Lower lobe of right lung (tissue), 2 donors: Measurements from ENCODE around the gene GOLGA2. TPM values are rescaled to one million over a fixed set of nuclear protein-coding genes. Genes with fewer than 3 reads are reported as not detected.
A peak's percentile ranks its signal among the peaks of the same experiment; 100 is the strongest.

Experiments used
- ATAC-seq, 2 donors: fragments of 200-7000 bp; cut with Tn5 transposase; one replicate each; pipeline ENCODE4 v1.9.1; 2020 to 2022; ENCODE audit warnings: mild to moderate bottlenecking in 2 of 2, moderate library complexity in 2 of 2
- DNase-seq: peaks from one replicate; pipeline ENCODE4 v3.0.0-alpha.2; 2020
- H3K27ac ChIP-seq: fragments of 200-600 bp; one replicate; pipeline ENCODE4 v1.8.0; 2022
- H3K27me3 ChIP-seq: fragments of 200-600 bp; one replicate; pipeline ENCODE4 v1.8.0; 2022; ENCODE audit warnings: low read depth
- H3K36me3 ChIP-seq: fragments of 200-600 bp; one replicate; pipeline ENCODE4 v1.8.0; 2022; ENCODE audit warnings: mild to moderate bottlenecking
- H3K4me1 ChIP-seq: fragments of 200-600 bp; one replicate; pipeline ENCODE4 v1.8.0; 2022
- H3K4me3 ChIP-seq: fragments of 200-600 bp; one replicate; pipeline ENCODE4 v1.8.0; 2022; ENCODE audit warnings: mild to moderate bottlenecking
- H3K9me3 ChIP-seq: fragments of 200-600 bp; one replicate; pipeline ENCODE4 v1.8.0; 2022
- CTCF ChIP-seq: fragments of 200-600 bp; IDR thresholded peaks from one replicate; pipeline ENCODE4 v1.8.0; 2022; ENCODE audit warnings: antibody characterized with exemption, mild to moderate bottlenecking
- intact Hi-C: fragments of 100-400 bp; cut with DNase I; formaldehyde crosslinking; loops from one replicate; pipeline ENCODE4 v1.11.0; 2022
- microRNA-seq: library from miRNA; unstranded; fragments of <30 nt; microRNA quantifications from one replicate; pipeline ENCODE4 v1.2.0, GENCODE V29; 2020; ENCODE audit warnings: borderline number of aligned reads
- total RNA-seq: library from RNA; stranded (reverse); fragmentation: NEBNext Ultra II Directional; extraction: Animal tissue kit (Norgen Biotek cat#: 25700); gene quantifications from one replicate; pipeline ENCODE4 v1.2.1, GENCODE V29; 2021
- donor health status: DM: no; HTN: yes; CAD: no; lungs with severe emphysema.

The GOLGA2 gene
- total RNA-seq, 1 donor from 2014 or later = 82.7 TPM

GRCh38 chr9:128208386-128208785 lies 67.4 kb downstream of the GOLGA2 start:
- no peak for TF ChIP-seq CTCF
- no peaks in the 10 kb centered on the region for H3K36me3 ChIP-seq
- intact Hi-C loops = no loop called here
- no peak for DNase-seq
- no peak for ATAC-seq
- peaks cover 8% of the 10 kb centered on the region for H3K4me1 ChIP-seq
- no peaks in the 10 kb centered on the region for H3K9me3 ChIP-seq
- peaks cover 22% of the 10 kb centered on the region for H3K27me3 ChIP-seq
- no peak overlapping the region for H3K27ac ChIP-seq
- no peak overlapping the region for H3K4me3 ChIP-seq

GRCh38 chr9:128206916-128207910 lies 68.6 kb downstream of the GOLGA2 start:
- Histone ChIP-seq H3K9me3 (no peaks in the 10 kb centered on the region), H3K4me3 (no peak overlapping the region), H3K4me1 (peaks cover 10% of the 10 kb centered on the region), H3K36me3 (no peaks in the 10 kb centered on the region), H3K27ac (no peak overlapping the region), H3K27me3 (peaks cover 24% of the 10 kb centered on the region)
- no peak for TF ChIP-seq CTCF
- DNase-seq = no peak
- ATAC-seq = no peak
- intact Hi-C loops = no loop called here

DNA sequence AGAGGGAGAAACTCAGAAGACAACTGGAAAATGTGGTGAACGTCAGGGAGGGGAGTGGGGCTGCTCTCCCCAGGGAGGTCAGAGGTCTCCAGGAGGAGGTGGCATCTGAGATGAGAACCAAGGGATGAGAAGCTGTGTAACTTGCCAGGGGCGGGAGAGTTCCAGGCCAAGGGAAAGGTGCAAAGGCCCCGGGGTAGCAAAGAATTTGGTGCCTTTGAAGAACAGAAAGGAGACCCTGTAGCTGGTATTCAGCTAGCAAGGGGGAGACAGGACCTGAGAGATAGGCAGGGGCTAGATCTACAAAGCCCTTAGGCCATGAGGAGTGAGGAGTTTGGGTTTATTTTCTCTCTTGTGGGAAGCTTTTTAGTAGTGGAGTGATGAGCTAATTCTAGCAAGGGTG lies 69.3 kb downstream of the GOLGA2 start:
- no peak overlapping the region for H3K27ac ChIP-seq
- peaks cover 10% of the 10 kb centered on the region for H3K4me1 ChIP-seq
- DNase-seq (no peak), ATAC-seq (no peak)
- H3K36me3 ChIP-seq = no peaks in the 10 kb centered on the region
- TF ChIP-seq CTCF = no peak
- H3K9me3 ChIP-seq = no peaks in the 10 kb centered on the region
- intact Hi-C loops = no loop called here
- peaks cover 24% of the 10 kb centered on the region for H3K27me3 ChIP-seq
- no peak overlapping the region for H3K4me3 ChIP-seq

Small RNAs within 50 kb of the gene (microRNA-seq; reads per million reads assigned to microRNA genes)
- 450 reads per million, percentile 72 among the genes with 10 or more reads in this experiment for gene MIR199B
- not detected for gene MIR3154

Other genes with a start within 250 kb of the GOLGA2 start
- 11.3 TPM for gene NAIF1, start 208.7 kb downstream of the GOLGA2 start, total RNA-seq
- gene SLC25A25, start 207.8 kb downstream of the GOLGA2 start, total RNA-seq = 27.3 TPM
- gene PTGES2, start 148.3 kb downstream of the GOLGA2 start, total RNA-seq = 30.6 TPM
- 83.4 TPM for gene LCN2, start 126.6 kb downstream of the GOLGA2 start, total RNA-seq
- 47.9 TPM for gene BBLN, start 115.7 kb downstream of the GOLGA2 start, total RNA-seq
- 98.5 TPM for gene CIZ1, start 84.4 kb downstream of the GOLGA2 start, total RNA-seq
- 8.8 TPM for gene DNM1, start 72.6 kb downstream of the GOLGA2 start, total RNA-seq
- gene SWI5, start 269 bp upstream of the GOLGA2 start, total RNA-seq = 19.1 TPM
- 18.1 TPM for gene TRUB2, start 46.4 kb upstream of the GOLGA2 start, total RNA-seq
- gene COQ4, start 46.8 kb upstream of the GOLGA2 start, total RNA-seq = 35.9 TPM
- 19.5 TPM for gene SLC27A4, start 64.5 kb upstream of the GOLGA2 start, total RNA-seq
- 49.0 TPM for gene URM1, start 95.4 kb upstream of the GOLGA2 start, total RNA-seq
- 11.2 TPM for gene CERCAM, start 144.8 kb upstream of the GOLGA2 start, total RNA-seq
- gene ODF2, start 180.0 kb upstream of the GOLGA2 start, total RNA-seq = 20.3 TPM
- 24.5 TPM for gene GLE1, start 228.7 kb upstream of the GOLGA2 start, total RNA-seq